Measurements from ENCODE around the gene EN1. TPM values are rescaled to one million over a fixed set of nuclear protein-coding genes. Genes with fewer than 3 reads are reported as not detected.

Gene EN1
- total and polyA plus RNA-seq, 8 donors: not detected

DNA sequence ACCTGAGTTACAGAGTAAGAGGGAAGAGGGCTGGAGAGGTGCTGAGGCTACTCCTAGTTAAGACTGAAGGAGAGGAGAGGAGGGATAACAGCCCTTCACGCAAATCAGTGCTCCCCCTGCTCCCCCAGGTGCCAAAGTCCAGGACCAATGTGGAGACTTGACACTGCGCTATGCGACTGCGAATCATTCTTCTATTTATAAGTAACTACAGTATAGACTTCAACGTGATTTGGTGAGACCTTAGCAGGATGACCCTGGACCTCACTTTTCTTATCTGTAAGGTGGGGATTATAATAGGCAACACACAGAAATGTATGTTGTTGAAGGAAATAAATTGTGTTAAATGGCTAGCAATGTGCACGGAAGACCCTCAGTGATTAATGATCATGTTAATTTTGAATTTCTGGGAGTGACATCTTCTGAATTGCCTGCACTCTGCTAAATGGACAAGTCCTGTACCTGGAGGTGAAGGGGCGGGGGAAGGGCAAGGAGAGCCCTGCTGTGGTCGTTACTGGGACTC, 11.0 kb downstream of the EN1 start:
- TF ChIP-seq, protein P1, sequence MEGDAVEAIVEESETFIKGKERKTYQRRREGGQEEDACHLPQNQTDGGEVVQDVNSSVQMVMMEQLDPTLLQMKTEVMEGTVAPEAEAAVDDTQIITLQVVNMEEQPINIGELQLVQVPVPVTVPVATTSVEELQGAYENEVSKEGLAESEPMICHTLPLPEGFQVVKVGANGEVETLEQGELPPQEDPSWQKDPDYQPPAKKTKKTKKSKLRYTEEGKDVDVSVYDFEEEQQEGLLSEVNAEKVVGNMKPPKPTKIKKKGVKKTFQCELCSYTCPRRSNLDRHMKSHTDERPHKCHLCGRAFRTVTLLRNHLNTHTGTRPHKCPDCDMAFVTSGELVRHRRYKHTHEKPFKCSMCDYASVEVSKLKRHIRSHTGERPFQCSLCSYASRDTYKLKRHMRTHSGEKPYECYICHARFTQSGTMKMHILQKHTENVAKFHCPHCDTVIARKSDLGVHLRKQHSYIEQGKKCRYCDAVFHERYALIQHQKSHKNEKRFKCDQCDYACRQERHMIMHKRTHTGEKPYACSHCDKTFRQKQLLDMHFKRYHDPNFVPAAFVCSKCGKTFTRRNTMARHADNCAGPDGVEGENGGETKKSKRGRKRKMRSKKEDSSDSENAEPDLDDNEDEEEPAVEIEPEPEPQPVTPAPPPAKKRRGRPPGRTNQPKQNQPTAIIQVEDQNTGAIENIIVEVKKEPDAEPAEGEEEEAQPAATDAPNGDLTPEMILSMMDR (IDR thresholded peaks at IDR 0.05): no peak
- no peak overlapping the region for H3K27ac ChIP-seq
- no peak for FAIRE-seq
- H3K36me3 ChIP-seq: no peaks in the 10 kb centered on the region
- intact Hi-C loops (cut with DNase I): no loop called here
- WGBS, 2 donors: 25% methylated on average over 8 of the region's 8 CpGs
- peaks cover 0 to 10% (median 0%) of the 10 kb centered on the region in 3 donors for H3K4me1 ChIP-seq
- no peaks in the 10 kb centered on the region for H3K9me3 ChIP-seq
- H3K4me3 ChIP-seq: peak overlapping the region in 2 of 4 donors; percentile 53 to 67
- ATAC-seq: peak in 1 of 4 donors; percentile 20
- peak in 1 of 6 donors; percentile 34 for DNase-seq
- H3K27me3 ChIP-seq: peaks cover 0 to 49% (median 7%) of the 10 kb centered on the region in 4 donors

DNA sequence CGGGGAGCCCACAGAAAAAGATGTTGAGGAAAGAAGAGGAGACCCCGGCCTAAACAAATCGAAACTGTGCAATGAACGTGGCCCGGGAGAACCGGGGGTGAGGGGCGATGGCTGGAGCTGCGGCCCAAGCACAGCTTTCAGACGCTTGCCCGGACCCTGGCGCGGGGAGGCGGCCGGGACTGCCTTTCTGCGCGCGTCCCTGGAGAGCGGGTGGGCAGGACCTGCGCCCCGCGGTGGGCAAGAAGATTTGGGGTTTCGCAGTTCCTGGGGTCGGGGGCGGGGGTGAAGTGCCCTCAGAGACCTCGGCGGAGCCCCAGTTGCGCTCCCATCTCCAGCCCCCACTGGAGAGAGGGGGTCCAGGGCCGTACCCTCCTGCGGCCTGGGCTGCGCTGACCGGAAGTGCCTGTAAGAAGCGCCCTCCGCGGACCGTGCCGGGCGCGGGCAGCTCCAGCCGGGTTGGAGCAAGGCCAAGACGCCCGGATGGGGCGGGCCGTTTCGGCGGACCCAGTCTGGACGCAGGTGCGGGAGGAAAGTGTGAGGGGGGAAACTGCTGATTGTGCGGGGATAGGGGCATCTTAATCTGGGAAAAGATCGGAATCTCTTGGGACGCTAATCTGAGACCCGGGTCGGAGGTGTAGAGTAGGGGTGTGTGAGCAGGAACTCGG, 11.6 kb downstream of the EN1 start:
- intact Hi-C loops (cut with DNase I): no loop called here

DNA sequence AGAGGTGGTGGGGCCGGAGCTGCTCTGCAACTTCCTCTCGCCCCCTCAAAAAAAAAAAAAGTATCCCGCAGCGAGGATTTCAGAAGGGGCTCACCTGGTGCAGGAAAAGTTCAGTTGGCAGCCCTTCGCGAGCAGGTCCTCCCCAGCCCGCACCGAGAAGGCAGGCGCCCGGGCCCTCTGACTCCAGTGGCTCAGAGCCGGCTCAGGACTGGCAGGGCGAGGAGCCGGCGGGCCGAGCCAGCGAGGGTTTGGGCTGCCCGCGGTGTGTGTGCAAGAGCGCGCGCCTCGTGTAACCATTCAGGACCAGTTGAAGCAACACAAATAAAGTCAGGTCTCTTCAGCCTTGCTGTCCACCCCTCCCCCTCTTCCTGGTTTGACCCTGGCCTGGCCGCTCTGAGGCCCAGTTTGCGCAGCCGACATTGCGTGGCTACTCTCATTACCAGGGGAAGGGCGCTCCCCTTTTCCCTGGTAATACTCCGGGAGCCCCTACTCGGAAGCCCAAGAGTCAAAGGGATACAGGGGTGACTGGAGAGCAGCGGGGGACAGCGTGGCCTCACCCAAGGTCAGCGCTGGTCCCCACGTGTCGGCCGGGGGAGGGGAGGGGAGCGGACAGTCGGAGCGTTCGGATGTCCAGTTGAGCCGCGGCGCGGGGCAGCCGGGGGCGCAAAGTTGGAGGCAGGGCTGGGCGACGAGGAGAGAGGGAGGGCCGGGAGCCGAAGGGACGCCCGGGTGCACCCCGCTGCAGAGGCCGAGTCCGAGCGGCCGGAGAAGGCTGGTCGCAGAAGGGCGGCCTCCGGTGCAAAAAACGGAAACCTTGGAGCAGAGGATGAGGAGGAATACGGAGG, 12.3 kb downstream of the EN1 start:
- intact Hi-C loops (cut with DNase I): no loop called here
- peak in 2 of 6 donors; percentile 76 for DNase-seq
- Histone ChIP-seq H3K36me3 (no peaks in the 10 kb centered on the region), H3K9me3 (no peaks in the 10 kb centered on the region), H3K4me3 (peak overlapping the region; percentile 26 to 67 (median 40)), H3K4me1 (peaks cover 0 to 10% (median 0%) of the 10 kb centered on the region in 3 donors), H3K27me3 (peaks cover 0 to 38% (median 5%) of the 10 kb centered on the region in 4 donors), H3K27ac (no peak overlapping the region)
- no peak for FAIRE-seq
- TF ChIP-seq, protein P1 (IDR thresholded peaks at IDR 0.05): no peak
- WGBS, 2 donors: 2 to 5% methylated on average over 59 to 61 of the region's 61 CpGs
- peak; percentile 52 to 82 (median 70) for ATAC-seq

More for the DNA sequence above, 11.6 kb downstream of the EN1 start:
- DNase-seq: peak in 3 of 6 donors; percentile 52 to 80 (median 72)
- Histone ChIP-seq H3K9me3 (no peaks in the 10 kb centered on the region), H3K4me3 (peak overlapping the region; percentile 26 to 67 (median 40)), H3K27me3 (peaks cover 0 to 44% (median 5%) of the 10 kb centered on the region in 4 donors), H3K36me3 (no peaks in the 10 kb centered on the region), H3K4me1 (peaks cover 0 to 10% (median 0%) of the 10 kb centered on the region in 3 donors), H3K27ac (no peak overlapping the region)
- WGBS, 2 donors: 1% methylated on average over 51 to 53 of the region's 53 CpGs
- no peak for FAIRE-seq
- peak; percentile 53 to 76 (median 68) for ATAC-seq
- TF ChIP-seq, protein P1 (IDR thresholded peaks at IDR 0.05): no peak

DNA sequence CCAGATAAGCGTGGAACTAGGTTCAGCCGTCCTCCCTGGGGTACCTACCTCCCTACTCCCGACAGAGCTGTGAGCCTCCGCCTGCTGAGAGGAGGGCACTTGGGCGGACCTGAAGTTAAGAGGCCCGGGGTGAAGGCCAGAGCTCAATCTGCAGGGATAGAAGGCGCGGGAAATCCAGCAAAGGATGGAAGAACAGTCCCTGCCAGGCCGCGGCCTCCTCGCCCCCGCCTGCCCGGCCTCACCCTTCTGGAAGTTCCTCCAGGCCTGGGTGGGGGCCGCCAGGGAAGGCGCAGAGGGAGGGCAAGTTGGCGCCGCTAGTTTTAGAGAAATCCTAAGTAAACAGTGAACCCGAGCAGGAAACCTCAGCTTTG, 13.0 kb downstream of the EN1 start:
- intact Hi-C loops (cut with DNase I): no loop called here
- Histone ChIP-seq H3K4me1 (peaks cover 0 to 10% (median 0%) of the 10 kb centered on the region in 3 donors), H3K4me3 (no peak overlapping the region), H3K27ac (no peak overlapping the region), H3K36me3 (no peaks in the 10 kb centered on the region), H3K27me3 (peaks cover 0 to 32% (median 5%) of the 10 kb centered on the region in 4 donors), H3K9me3 (no peaks in the 10 kb centered on the region)
- no peak for FAIRE-seq
- ATAC-seq: no peak
- TF ChIP-seq, protein P1 (IDR thresholded peaks at IDR 0.05): no peak
- DNase-seq: peak in 1 of 6 donors; percentile 45
- 19 to 36% methylated on average over 18 of the region's 18 CpGs for whole genome bisulfite sequencing, 2 donors
